GM12878 (cell line): Measurements from ENCODE around the gene RHCE. TPM values are rescaled to one million over a fixed set of nuclear protein-coding genes. Genes with fewer than 3 reads are reported as not detected.
"Not testable (repeated sequence)": the region's sequence is repeated elsewhere in the genome, so short reads cannot be mapped to it uniquely, and the experiment has no call there.

Experiments used
- ATAC-seq: fragments of 200-7000 bp; cut with Tn5 transposase; 3 replicates; pipeline ENCODE4 v1.9.1; 2020; ENCODE audit warnings: mild to moderate bottlenecking, moderate library complexity
- Bru-seq: library from RNA; stranded (reverse); fragments of 400-500 nt; gene quantifications from one replicate; lab custom pipeline; 2021; lab: Mats Ljungman, UMichigan
- BruChase-seq, 2 experiments: library from RNA; stranded (reverse); fragments of 400-500 nt; gene quantifications; one replicate each; lab custom pipeline; 2021; lab: Mats Ljungman, UMichigan
- BruUV-seq: library from RNA; stranded (reverse); fragments of 400-500 nt; replicated peaks from 2 replicates; lab custom pipeline; 2021; lab: Mats Ljungman, UMichigan
- CTCF ChIA-PET: fragments of 300-600 bp; sonication (Branson Sonifier 250); formaldehyde crosslinking; extraction: SDS; loops from one replicate; lab custom pipeline; 2021; ENCODE audit warnings: inconsistent platforms; lab: Yijun Ruan, JAX
- POLR2A ChIA-PET: fragments of 350-600 bp; formaldehyde crosslinking; extraction: SDS; loops from one replicate; lab custom pipeline; 2021; ENCODE audit warnings: inconsistent platforms; lab: Charles Lee
- RAD21 ChIA-PET: fragments of 300-600 bp; sonication (Branson Sonifier 250); formaldehyde crosslinking; loops from one replicate; lab custom pipeline; 2023; ENCODE audit warnings: antibody characterized with exemption; ENCODE audit not compliant: unreplicated experiment; lab: Charles Lee
- SMC1A ChIA-PET: fragments of 300-600 bp; sonication (Branson Sonifier 250); formaldehyde crosslinking; loops from one replicate; lab custom pipeline; 2023; ENCODE audit not compliant: unreplicated experiment, uncharacterized antibody; lab: Charles Lee
- DNase-seq: peaks from one replicate; pipeline ENCODE4 v3.0.0-alpha.2; 2011; ENCODE audit warnings: low read depth, low spot score
- FAIRE-seq: peaks from 3 replicates; lab custom pipeline; 2011; peaks lifted over from hg19 to GRCh38; lab: Jason Lieb, UNC
- H2AFZ ChIP-seq: 2 replicates; pipeline ENCODE4 v1.6.0; 2011; ENCODE audit warnings: low read depth, low read length, control low read depth; ENCODE audit not compliant: control insufficient read depth
- H3K27ac ChIP-seq: 2 replicates; pipeline ENCODE4 v1.5.1; 2011; ENCODE audit warnings: control low read depth; ENCODE audit not compliant: control insufficient read depth, insufficient read depth
- H3K27me3 ChIP-seq, 2 experiments: replicated peaks in 1 of 2; 2 replicates each; pipeline versions ENCODE4 v1.6.0 to v1.6.1; 2011; ENCODE audit warnings: low read length in 1 of 2; ENCODE audit not compliant: control insufficient read depth in 2 of 2, insufficient read depth in 2 of 2
- H3K36me3 ChIP-seq, 2 experiments: 2 replicates each; pipeline ENCODE4 v1.5.1; 2011; ENCODE audit warnings: low read length in 1 of 2; ENCODE audit not compliant: control insufficient read depth in 2 of 2, insufficient read depth in 2 of 2
- H3K4me1 ChIP-seq: 2 replicates; pipeline ENCODE4 v1.6.1; 2011; ENCODE audit warnings: mild to moderate bottlenecking, low read length, moderate library complexity, mixed read lengths; ENCODE audit not compliant: control insufficient read depth, insufficient read depth
- H3K4me2 ChIP-seq: 2 replicates; pipeline ENCODE4 v1.6.0; 2011; ENCODE audit warnings: control low read depth; ENCODE audit not compliant: control insufficient read depth, insufficient read depth
- H3K4me3 ChIP-seq: fragments of 200-600 bp; sonication (generic); 2 replicates; pipeline ENCODE4 v1.5.1; 2016
- H3K79me2 ChIP-seq: 2 replicates; pipeline ENCODE4 v1.6.0; 2011; ENCODE audit warnings: low read length; ENCODE audit not compliant: control insufficient read depth, insufficient read depth
- H3K9ac ChIP-seq: 2 replicates; pipeline ENCODE4 v1.8.0; 2011; ENCODE audit warnings: low read length, control low read depth, mixed read lengths; ENCODE audit not compliant: control insufficient read depth, insufficient read depth
- H3K9me3 ChIP-seq: replicated peaks from 3 replicates; pipeline ENCODE4 v1.5.1; 2011; ENCODE audit warnings: mild to moderate bottlenecking, low read length; ENCODE audit not compliant: control insufficient read depth, insufficient read depth
- H4K20me1 ChIP-seq: 2 replicates; pipeline ENCODE4 v1.6.0; 2011; ENCODE audit not compliant: control insufficient read depth, insufficient read depth
- CBX5 ChIP-seq: sonication (generic); IDR thresholded peaks from 2 replicates; pipeline ENCODE4 v1.6.1; 2016; ENCODE audit warnings: low read depth, moderate library complexity, mild to moderate bottlenecking, inconsistent platforms
- EGR1 ChIP-seq, 2 experiments: IDR thresholded peaks; 1 replicate in 1 of 2; 2 replicates in 1 of 2; pipeline ENCODE4 v1.6.1; 2011 to 2012; ENCODE audit warnings: low read depth in 2 of 2, low read length in 2 of 2, borderline replicate concordance in 1 of 2, mild to moderate bottlenecking in 1 of 2, moderate library complexity in 1 of 2
- MTA2 ChIP-seq: fragments of 450-650 bp; IDR thresholded peaks from 2 replicates; pipeline ENCODE4 v1.6.1; 2016; ENCODE audit warnings: low read depth, mild to moderate bottlenecking, moderate library complexity
- MYB ChIP-seq: fragments of 150-350 bp; IDR thresholded peaks from 2 replicates; pipeline ENCODE4 v1.6.1; 2014; ENCODE audit warnings: mild to moderate bottlenecking, low read depth, low read length, borderline replicate concordance
- SP1 ChIP-seq: IDR thresholded peaks from one replicate; pipeline ENCODE4 v1.6.1; 2011; ENCODE audit warnings: low read depth, low read length
- TAF1 ChIP-seq: IDR thresholded peaks from 2 replicates; pipeline ENCODE4 v1.6.1; 2011; ENCODE audit warnings: mild to moderate bottlenecking, low read depth, low read length, borderline replicate concordance
- WGBS: methylation state at CpG from one replicate; pipeline ENCODE4 v1.1.6; 2016; ENCODE audit warnings: low lambda C conversion rate; ENCODE audit not compliant: insufficient replicate concordance, insufficient coverage; ENCODE audit errors: missing lambda C conversion rate; 5-methylcytosine and 5-hydroxymethylcytosine counted together
- in situ Hi-C: fragments of 300-500 bp; cut with MboI; formaldehyde crosslinking; loops from 9 replicates; pipeline ENCODE4 v1.14.3; 2018; ENCODE audit warnings: mixed read lengths
- intact Hi-C: fragments of 100-400 bp; cut with micrococcal nuclease; formaldehyde crosslinking; loops from one replicate; pipeline ENCODE4 v1.14.2; 2022; ENCODE audit not compliant: unreplicated experiment
- long read RNA-seq, 2 experiments: library from polyadenylated mRNA; unstranded; transcript quantifications; one replicate each; pipeline ENCODE4 v2.0.0, GENCODE V29; 2019 to 2020
- polyA minus RNA-seq, 3 experiments: library from RNA; depleted of rRNA, polyadenylated mRNA; stranded (reverse); fragments of >200 nt; gene quantifications; 2 replicates each; pipeline ENCODE4 v1.2.3, GENCODE V29; 2011
- polyA plus RNA-seq, 11 experiments: library from polyadenylated mRNA; depleted of rRNA in 4 of 11; unstranded in 6 of 11; stranded (reverse) in 5 of 11; fragments of >200 nt; fragmentation: Nextera tagmentation in 4 of 11; fragmentation: Illumina TruSeq in 1 of 11; extraction: Ambion mirVana in 4 of 11; extraction: Trizol in 1 of 11; gene quantifications; 1 replicate in 1 of 11; 2 replicates in 10 of 11; pipeline versions ENCODE4 v1.2.1 to v1.2.3, GENCODE V29; 2011 to 2016; ENCODE audit warnings: inconsistent platforms in 2 of 11, missing spikeins in 2 of 11, low read depth in 1 of 11
- total RNA-seq, 4 experiments: library from RNA; depleted of rRNA in 3 of 4; stranded (reverse); fragments of >200 nt in 3 of 4; fragmentation: Illumina TruSeq in 1 of 4; extraction: Trizol in 1 of 4; gene quantifications; 2 replicates each; pipeline versions ENCODE4 v1.2.1 to v1.2.3, GENCODE V29; 2013 to 2021
- TF ChIP-seq, protein P1 (sequence below): IDR thresholded peaks from 2 replicates; pipeline ENCODE4 v1.6.1; 2011; ENCODE audit warnings: low read depth, mild to moderate bottlenecking, low read length, moderate library complexity, borderline replicate concordance; ENCODE audit errors: extremely low read depth
- TF ChIP-seq, protein P2 (sequence below): fragments of 450-650 bp; IDR thresholded peaks from 2 replicates; pipeline ENCODE4 v1.6.1; 2017; ENCODE audit warnings: borderline replicate concordance
- TF ChIP-seq, protein P3 (sequence below): IDR thresholded peaks from 2 replicates; pipeline ENCODE4 v1.6.1; 2011; ENCODE audit warnings: low read depth, low read length, improper control_type of control experiment, borderline replicate concordance

RHCE gene
- total RNA-seq (2013; cell fraction: nucleolus; rRNA removed), result 0.48 and 1.2 TPM in 2 replicates
- total RNA-seq (2014; rRNA removed), result 0.28 and 0.44 TPM in 2 replicates
- total RNA-seq (2014; rRNA removed; fragmentation: Illumina TruSeq; extraction: Trizol), result 0.27 TPM in 1 of 2 replicates, not detected in the other
- 0.18 TPM in 1 of 2 replicates, not detected in the other for total RNA-seq (2021)
- polyA plus RNA-seq (2011; ENCODE audit: low read depth), result 0.35 TPM
- 0.41 and 0.42 TPM in 2 replicates for polyA plus RNA-seq (2011; rRNA removed)
- polyA plus RNA-seq (2011; cell fraction: cytosol; rRNA removed), result 0.65 and 0.69 TPM in 2 replicates
- 0.79 and 0.82 TPM in 2 replicates for polyA plus RNA-seq (2011; cell fraction: nucleus; rRNA removed)
- 0.30 and 0.48 TPM in 2 replicates for polyA plus RNA-seq (2012)
- 0.12 and 1.1 TPM in 2 replicates for polyA plus RNA-seq (2014; fragmentation: Illumina TruSeq; extraction: Trizol)
- polyA plus RNA-seq (2014; fragmentation: Nextera tagmentation; extraction: Ambion mirVana), result under 1 TPM in 1 of 2 experiments, not detected in 1; 0.07 TPM
- polyA plus RNA-seq (2014; rRNA removed), result 0.06 and 0.10 TPM in 2 replicates
- polyA plus RNA-seq (2016; fragmentation: Nextera tagmentation; extraction: Ambion mirVana), result under 1 TPM in 1 of 2 experiments, not detected in 1; 0.33 TPM
- polyA minus RNA-seq (2011; rRNA and poly(A)+ RNA removed), result 0.37 and 1.0 TPM in 2 replicates
- not detected in 2 replicates for polyA minus RNA-seq (2011; cell fraction: cytosol; rRNA and poly(A)+ RNA removed)
- polyA minus RNA-seq (2011; cell fraction: nucleus; rRNA and poly(A)+ RNA removed), result 0.29 and 0.73 TPM in 2 replicates
- Bru-seq, nascent RNA, result percentile 35 among the genes with signal in this experiment
- percentile 17 among the genes with signal in this experiment for BruChase-seq, experiment 1, labeled RNA remaining after a 6-hour chase
- BruChase-seq, experiment 2, labeled RNA remaining after a 2-hour chase, result percentile 20 among the genes with signal in this experiment
- long read RNA-seq, experiment 1, result 0 reads
- long read RNA-seq, experiment 2, partial matches to known transcripts, result 0 of 10 reads
- long read RNA-seq, experiment 2, other reads (novel, unspliced or antisense), result 10 of 10 reads

DNA sequence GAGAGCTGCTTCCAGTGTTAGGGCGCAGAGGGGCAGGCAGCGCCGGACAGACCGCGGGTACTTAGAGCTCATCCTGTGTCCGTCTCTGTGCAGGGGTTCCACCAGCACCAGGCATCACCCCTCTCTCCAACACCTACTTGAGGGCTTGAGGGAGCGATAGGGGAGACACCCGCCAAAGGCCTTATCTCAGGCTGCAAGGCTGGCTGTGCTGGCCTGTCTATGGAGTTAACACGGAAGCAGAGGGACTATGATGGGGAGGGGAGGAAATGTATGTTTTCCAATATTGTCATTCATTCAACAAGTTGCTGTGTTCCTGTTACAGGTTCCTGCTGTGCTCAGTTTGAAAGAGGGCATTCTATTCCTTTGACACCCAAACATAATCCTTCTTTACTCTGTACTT lies at the start of gene RHCE:
Gene RHCE, minus strand, starts transcription at position 111 of the 400 bp plus-strand sequence. Its CDS starts 39 bp downstream, at position 72.
- H3K4me1 ChIP-seq, H3K4me3 ChIP-seq, H2AFZ ChIP-seq, CTCF ChIA-PET, H4K20me1 ChIP-seq, RAD21 ChIA-PET, H3K79me2 ChIP-seq, H3K36me3 ChIP-seq, H3K27ac ChIP-seq, H3K9ac ChIP-seq, H3K9me3 ChIP-seq, FAIRE-seq, ATAC-seq, BruUV-seq, DNase-seq, intact Hi-C loops, H3K27me3 ChIP-seq, SMC1A ChIA-PET, POLR2A ChIA-PET, H3K4me2 ChIP-seq: not testable (repeated sequence)
- in situ Hi-C loops, result loop anchor here (10.0 to 25.0 kb wide), 2 partner anchors 136 to 392 kb away; partner anchors contain the start of genes MTFR1L and SELENON
- WGBS, result 89% methylated on average over 3 of the region's 9 CpGs

DNA sequence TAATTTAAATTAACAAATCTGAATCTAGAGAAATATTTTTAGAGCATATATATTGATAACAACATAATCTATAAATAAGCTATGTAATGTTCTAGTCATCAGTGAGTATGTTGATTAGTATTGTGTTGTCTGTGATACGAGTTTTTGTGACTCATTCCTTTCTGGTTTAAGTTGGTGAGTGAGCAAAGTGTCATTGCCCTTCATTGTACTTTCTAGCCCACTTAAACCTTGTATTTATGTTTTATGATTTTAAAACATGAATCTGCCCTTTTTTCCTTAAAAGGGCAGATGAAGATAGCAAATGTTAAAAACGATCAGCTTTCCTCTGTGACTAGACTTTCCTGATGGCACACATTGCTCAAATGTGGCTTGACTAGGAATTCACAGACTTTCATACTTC lies 48.6 kb upstream of the RHCE start:
- POLR2A ChIA-PET, result interaction anchor here (0.6 to 2.4 kb wide), 3 partner anchors 19 to 28 kb away, joined by 3 to 17 read pairs (median 10); no protein-coding TSS in a partner anchor
- in situ Hi-C loops, result no loop called here

More for the DNA sequence above, 48.6 kb upstream of the RHCE start:
- Histone ChIP-seq H2AFZ (no peak overlapping the region), H3K9ac (no peak overlapping the region), H3K27me3 (no peaks in the 10 kb centered on the region), H4K20me1 (no peaks in the 10 kb centered on the region), H3K4me2 (no peak overlapping the region), H3K79me2 (peaks cover 8% of the 10 kb centered on the region), H3K4me3 (no peak overlapping the region), H3K27ac (no peak overlapping the region), H3K36me3 (peaks cover 0 to under 1% of the 10 kb centered on the region in 2 experiments; a peak in 1 of 4 replicates), H3K4me1 (peaks cover 11% of the 10 kb centered on the region), H3K9me3 (no peaks in the 10 kb centered on the region)
- BruUV-seq, result no TSS peak
- 68% methylated on average over 2 of the region's 2 CpGs for WGBS
- CTCF ChIA-PET, result interaction anchor here (0.7 to 2.3 kb wide), 4 partner anchors 19 to 42 kb away, joined by 3 to 9 read pairs (median 4); no protein-coding TSS in a partner anchor
- FAIRE-seq (no peak), ATAC-seq (no peak), DNase-seq (no peak)
- TF ChIP-seq, protein P1, sequence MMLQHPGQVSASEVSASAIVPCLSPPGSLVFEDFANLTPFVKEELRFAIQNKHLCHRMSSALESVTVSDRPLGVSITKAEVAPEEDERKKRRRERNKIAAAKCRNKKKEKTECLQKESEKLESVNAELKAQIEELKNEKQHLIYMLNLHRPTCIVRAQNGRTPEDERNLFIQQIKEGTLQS, result no peak
- TF ChIP-seq MYB (no peak), EGR1 (IDR thresholded peaks at IDR 0.05; ENCODE audit: borderline replicate concordance in 1 of 2, low read depth in 2 of 2, low read length in 2 of 2) (no peak), MTA2 (no peak), SP1 (no peak), TAF1 (no peak), CBX5 (no peak)
- TF ChIP-seq, protein P2, sequence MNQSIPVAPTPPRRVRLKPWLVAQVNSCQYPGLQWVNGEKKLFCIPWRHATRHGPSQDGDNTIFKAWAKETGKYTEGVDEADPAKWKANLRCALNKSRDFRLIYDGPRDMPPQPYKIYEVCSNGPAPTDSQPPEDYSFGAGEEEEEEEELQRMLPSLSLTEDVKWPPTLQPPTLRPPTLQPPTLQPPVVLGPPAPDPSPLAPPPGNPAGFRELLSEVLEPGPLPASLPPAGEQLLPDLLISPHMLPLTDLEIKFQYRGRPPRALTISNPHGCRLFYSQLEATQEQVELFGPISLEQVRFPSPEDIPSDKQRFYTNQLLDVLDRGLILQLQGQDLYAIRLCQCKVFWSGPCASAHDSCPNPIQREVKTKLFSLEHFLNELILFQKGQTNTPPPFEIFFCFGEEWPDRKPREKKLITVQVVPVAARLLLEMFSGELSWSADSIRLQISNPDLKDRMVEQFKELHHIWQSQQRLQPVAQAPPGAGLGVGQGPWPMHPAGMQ, result no peak
- TF ChIP-seq, protein P3, sequence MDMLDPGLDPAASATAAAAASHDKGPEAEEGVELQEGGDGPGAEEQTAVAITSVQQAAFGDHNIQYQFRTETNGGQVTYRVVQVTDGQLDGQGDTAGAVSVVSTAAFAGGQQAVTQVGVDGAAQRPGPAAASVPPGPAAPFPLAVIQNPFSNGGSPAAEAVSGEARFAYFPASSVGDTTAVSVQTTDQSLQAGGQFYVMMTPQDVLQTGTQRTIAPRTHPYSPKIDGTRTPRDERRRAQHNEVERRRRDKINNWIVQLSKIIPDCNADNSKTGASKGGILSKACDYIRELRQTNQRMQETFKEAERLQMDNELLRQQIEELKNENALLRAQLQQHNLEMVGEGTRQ, result no peak
- SMC1A ChIA-PET, result interaction anchor here (0.7 to 6.2 kb wide), 5 partner anchors 9 to 139 kb away, joined by 4 to 52 read pairs (median 5); no protein-coding TSS in a partner anchor
- RAD21 ChIA-PET, result interaction anchor here (0.6 to 2.0 kb wide), 4 partner anchors 19 to 1077 kb away, joined by 3 to 5 read pairs (median 4); no protein-coding TSS in a partner anchor
- intact Hi-C loops, result no loop called here
